ENCODE results near the gene PNLIPRP2.

GRCh38 chr10:116690356-116691322 lies 69.9 kb downstream of the PNLIPRP2 start:
- TF ChIP-seq POLR2AphosphoS5 (IDR thresholded peaks at IDR 0.05) (no peak), POLR2A (IDR thresholded peaks at IDR 0.05; ENCODE audit: low read depth) (no peak), EP300 (IDR thresholded peaks at IDR 0.05) (no peak)
- TF ChIP-seq, protein P1, sequence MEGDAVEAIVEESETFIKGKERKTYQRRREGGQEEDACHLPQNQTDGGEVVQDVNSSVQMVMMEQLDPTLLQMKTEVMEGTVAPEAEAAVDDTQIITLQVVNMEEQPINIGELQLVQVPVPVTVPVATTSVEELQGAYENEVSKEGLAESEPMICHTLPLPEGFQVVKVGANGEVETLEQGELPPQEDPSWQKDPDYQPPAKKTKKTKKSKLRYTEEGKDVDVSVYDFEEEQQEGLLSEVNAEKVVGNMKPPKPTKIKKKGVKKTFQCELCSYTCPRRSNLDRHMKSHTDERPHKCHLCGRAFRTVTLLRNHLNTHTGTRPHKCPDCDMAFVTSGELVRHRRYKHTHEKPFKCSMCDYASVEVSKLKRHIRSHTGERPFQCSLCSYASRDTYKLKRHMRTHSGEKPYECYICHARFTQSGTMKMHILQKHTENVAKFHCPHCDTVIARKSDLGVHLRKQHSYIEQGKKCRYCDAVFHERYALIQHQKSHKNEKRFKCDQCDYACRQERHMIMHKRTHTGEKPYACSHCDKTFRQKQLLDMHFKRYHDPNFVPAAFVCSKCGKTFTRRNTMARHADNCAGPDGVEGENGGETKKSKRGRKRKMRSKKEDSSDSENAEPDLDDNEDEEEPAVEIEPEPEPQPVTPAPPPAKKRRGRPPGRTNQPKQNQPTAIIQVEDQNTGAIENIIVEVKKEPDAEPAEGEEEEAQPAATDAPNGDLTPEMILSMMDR (IDR thresholded peaks at IDR 0.05): peak in 2 of 3 experiments; percentile 38 to 45

Data from esophagus muscularis mucosa (tissue), 4 donors.